Measurements from ENCODE around the gene MLYCD. TPM values are rescaled to one million over a fixed set of nuclear protein-coding genes. Genes with fewer than 3 reads are reported as not detected.

MLYCD gene
- total RNA-seq, 4 donors from 2014 or later: 4.5 to 16.6 (median 6.7) TPM

- H3K9me3 ChIP-seq: no peaks in the 10 kb centered on the region
- no peaks in the 10 kb centered on the region for H3K36me3 ChIP-seq
- H3K4me3 ChIP-seq: no peak overlapping the region
- TF ChIP-seq POLR2A (IDR thresholded peaks at IDR 0.05): no peak
- no peaks in the 10 kb centered on the region for H3K27me3 ChIP-seq
- DNase-seq: no peak
- no peak overlapping the region for H3K27ac ChIP-seq
- H3K4me1 ChIP-seq: no peaks in the 10 kb centered on the region
- intact Hi-C loops (cut with DNase I; ENCODE audit: low total_unique reads): no loop called here
These were observed 16.2 kb downstream of the MLYCD start for GRCh38 chr16:83915081-83915480.

- TF ChIP-seq POLR2A (IDR thresholded peaks at IDR 0.05): no peak
- TF ChIP-seq CTCF (IDR thresholded peaks at IDR 0.05): no peak
- no peaks in the 10 kb centered on the region for H3K9me3 ChIP-seq
- no peak for DNase-seq
These were observed 16.6 kb downstream of the MLYCD start for GRCh38 chr16:83915491-83915890.

GRCh38 chr16:83917152-83918120 lies 18.5 kb downstream of the MLYCD start:
- Histone ChIP-seq H3K27ac (no peak overlapping the region), H3K4me3 (no peak overlapping the region), H3K4me1 (no peaks in the 10 kb centered on the region), H3K27me3 (no peaks in the 10 kb centered on the region), H3K36me3 (no peaks in the 10 kb centered on the region), H3K9me3 (no peaks in the 10 kb centered on the region)
- DNase-seq: no peak
- TF ChIP-seq CTCF (IDR thresholded peaks at IDR 0.05): no peak
- TF ChIP-seq POLR2A (IDR thresholded peaks at IDR 0.05): no peak
- intact Hi-C loops (cut with DNase I; ENCODE audit: low total_unique reads): no loop called here

More at GRCh38 chr16:83915491-83915890, 16.6 kb downstream of the MLYCD start:
- no peak overlapping the region for H3K27ac ChIP-seq
- H3K4me3 ChIP-seq: no peak overlapping the region
- H3K36me3 ChIP-seq: no peaks in the 10 kb centered on the region
- intact Hi-C loops (cut with DNase I; ENCODE audit: low total_unique reads): no loop called here
- H3K27me3 ChIP-seq: no peaks in the 10 kb centered on the region
- H3K4me1 ChIP-seq: no peaks in the 10 kb centered on the region

- H3K4me1 ChIP-seq: no peaks in the 10 kb centered on the region
- DNase-seq: no peak
- intact Hi-C loops (cut with DNase I; ENCODE audit: low total_unique reads): no loop called here
- no peaks in the 10 kb centered on the region for H3K36me3 ChIP-seq
- no peaks in the 10 kb centered on the region for H3K9me3 ChIP-seq
- no peaks in the 10 kb centered on the region for H3K27me3 ChIP-seq
- H3K4me3 ChIP-seq: no peak overlapping the region
- TF ChIP-seq POLR2A (IDR thresholded peaks at IDR 0.05) (no peak), CTCF (IDR thresholded peaks at IDR 0.05) (no peak)
- no peak overlapping the region for H3K27ac ChIP-seq
These were observed 22.1 kb downstream of the MLYCD start for GRCh38 chr16:83920894-83921491.

- intact Hi-C loops (cut with DNase I; ENCODE audit: low total_unique reads): no loop called here
- no peaks in the 10 kb centered on the region for H3K36me3 ChIP-seq
- TF ChIP-seq POLR2A (IDR thresholded peaks at IDR 0.05) (no peak), CTCF (IDR thresholded peaks at IDR 0.05) (no peak)
These were observed 24.9 kb downstream of the MLYCD start for GRCh38 chr16:83923581-83924365.

More at GRCh38 chr16:83923581-83924365, 24.9 kb downstream of the MLYCD start:
- no peak overlapping the region for H3K27ac ChIP-seq
- no peaks in the 10 kb centered on the region for H3K9me3 ChIP-seq
- H3K4me3 ChIP-seq: no peak overlapping the region
- H3K27me3 ChIP-seq: no peaks in the 10 kb centered on the region
- H3K4me1 ChIP-seq: no peaks in the 10 kb centered on the region
- no peak for DNase-seq

Measured in uterus (tissue), 4 donors.